ENCODE data around the gene NOTO. TPM values are rescaled to one million over a fixed set of nuclear protein-coding genes. Genes with fewer than 3 reads are reported as not detected.
"Not testable (repeated sequence)": the region's sequence is repeated elsewhere in the genome, so short reads cannot be mapped to it uniquely, and the experiment has no call there.

Gene NOTO
- total RNA-seq, 1 donor from 2014 or later = not detected

- DNase-seq; H3K27ac Mint-ChIP-seq; H3K4me3 Mint-ChIP-seq; POLR2A ChIA-PET; H3K4me1 Mint-ChIP-seq; H3K9me3 Mint-ChIP-seq; H3K36me3 Mint-ChIP-seq (ENCODE audit: low read depth); ATAC-seq (ENCODE audit: low read depth); CTCF ChIA-PET; intact Hi-C loops (cut with micrococcal nuclease): not testable (repeated sequence)
- H3K27me3 Mint-ChIP-seq = peaks cover 17% of the 10 kb centered on the region
These were observed 32.0 kb upstream of the NOTO start for GRCh38 chr2:73170341-73170740.

GRCh38 chr2:73172963-73173362 lies 29.4 kb upstream of the NOTO start:
- ATAC-seq (ENCODE audit: low read depth) = no peak
- no peak for DNase-seq
- intact Hi-C loops (cut with micrococcal nuclease) = no loop called here
- ChIA-PET POLR2A (no interaction called here), CTCF (no interaction called here)
- H3K9me3 Mint-ChIP-seq = no peaks in the 10 kb centered on the region
- H3K27me3 Mint-ChIP-seq = peaks cover 27% of the 10 kb centered on the region
- TF ChIP-seq CTCF (IDR thresholded peaks at IDR 0.05) = no peak
- peaks cover 15% of the 10 kb centered on the region for H3K4me1 Mint-ChIP-seq
- H3K27ac Mint-ChIP-seq = no peak overlapping the region
- H3K36me3 Mint-ChIP-seq (ENCODE audit: low read depth) = peaks cover 2% of the 10 kb centered on the region
- H3K4me3 Mint-ChIP-seq = no peak overlapping the region

GRCh38 chr2:73173781-73174180 lies 28.6 kb upstream of the NOTO start:
- no peak overlapping the region for H3K27ac Mint-ChIP-seq

GRCh38 chr2:73174244-73174643 lies 28.1 kb upstream of the NOTO start:
- Mint-ChIP-seq H3K4me1 (peaks cover 15% of the 10 kb centered on the region), H3K36me3 (ENCODE audit: low read depth) (peaks cover 2% of the 10 kb centered on the region), H3K27me3 (peaks cover 31% of the 10 kb centered on the region), H3K27ac (no peak overlapping the region), H3K9me3 (no peaks in the 10 kb centered on the region), H3K4me3 (no peak overlapping the region)
- POLR2A ChIA-PET = no interaction called here
- CTCF ChIA-PET = no interaction called here
- ATAC-seq (ENCODE audit: low read depth) (no peak), DNase-seq (no peak)
- intact Hi-C loops (cut with micrococcal nuclease) = no loop called here
- no peak for TF ChIP-seq CTCF (IDR thresholded peaks at IDR 0.05)

More at GRCh38 chr2:73173781-73174180, 28.6 kb upstream of the NOTO start:
- no peaks in the 10 kb centered on the region for H3K9me3 Mint-ChIP-seq
- ChIA-PET POLR2A (no interaction called here), CTCF (no interaction called here)
- H3K27me3 Mint-ChIP-seq = peaks cover 32% of the 10 kb centered on the region
- no peak for TF ChIP-seq CTCF (IDR thresholded peaks at IDR 0.05)
- H3K36me3 Mint-ChIP-seq (ENCODE audit: low read depth) = peaks cover 2% of the 10 kb centered on the region
- H3K4me1 Mint-ChIP-seq = peaks cover 15% of the 10 kb centered on the region
- ATAC-seq (ENCODE audit: low read depth) = no peak
- intact Hi-C loops (cut with micrococcal nuclease) = no loop called here
- DNase-seq = no peak
- no peak overlapping the region for H3K4me3 Mint-ChIP-seq

GRCh38 chr2:73174941-73175662 lies 27.3 kb upstream of the NOTO start:
- ChIA-PET CTCF (interaction anchor here (0.7 to 0.9 kb wide), 2 partner anchors 89 to 282 kb away, joined by 3 read pairs; no protein-coding TSS in a partner anchor), POLR2A (no interaction called here)
- DNase-seq = no peak
- H3K27me3 Mint-ChIP-seq = peaks cover 38% of the 10 kb centered on the region
- intact Hi-C loops (cut with micrococcal nuclease) = loop anchor here (1.0 to 5.0 kb wide), 2 partner anchors 59 to 1253 kb away; partner anchors contain the start of gene CCT7
- H3K36me3 Mint-ChIP-seq (ENCODE audit: low read depth) = peaks cover 2% of the 10 kb centered on the region
- no peak for ATAC-seq (ENCODE audit: low read depth)
- H3K4me1 Mint-ChIP-seq = peaks cover 15% of the 10 kb centered on the region
- no peak overlapping the region for H3K27ac Mint-ChIP-seq
- no peak for TF ChIP-seq CTCF (IDR thresholded peaks at IDR 0.05)
- H3K9me3 Mint-ChIP-seq = no peaks in the 10 kb centered on the region
- peak overlapping the region; percentile 56 for H3K4me3 Mint-ChIP-seq
